HG03139 (cell line): ENCODE measurements around the gene OMA1.
"Not testable (repeated sequence)": the region's sequence is repeated elsewhere in the genome, so short reads cannot be mapped to it uniquely, and the experiment has no call there.

Source experiments
- ATAC-seq: cut with Tn5 transposase; IDR thresholded peaks from one replicate; pipeline ENCODE4 v1.9.1; 2021; ENCODE audit not compliant: unreplicated experiment

Gene OMA1

DNA sequence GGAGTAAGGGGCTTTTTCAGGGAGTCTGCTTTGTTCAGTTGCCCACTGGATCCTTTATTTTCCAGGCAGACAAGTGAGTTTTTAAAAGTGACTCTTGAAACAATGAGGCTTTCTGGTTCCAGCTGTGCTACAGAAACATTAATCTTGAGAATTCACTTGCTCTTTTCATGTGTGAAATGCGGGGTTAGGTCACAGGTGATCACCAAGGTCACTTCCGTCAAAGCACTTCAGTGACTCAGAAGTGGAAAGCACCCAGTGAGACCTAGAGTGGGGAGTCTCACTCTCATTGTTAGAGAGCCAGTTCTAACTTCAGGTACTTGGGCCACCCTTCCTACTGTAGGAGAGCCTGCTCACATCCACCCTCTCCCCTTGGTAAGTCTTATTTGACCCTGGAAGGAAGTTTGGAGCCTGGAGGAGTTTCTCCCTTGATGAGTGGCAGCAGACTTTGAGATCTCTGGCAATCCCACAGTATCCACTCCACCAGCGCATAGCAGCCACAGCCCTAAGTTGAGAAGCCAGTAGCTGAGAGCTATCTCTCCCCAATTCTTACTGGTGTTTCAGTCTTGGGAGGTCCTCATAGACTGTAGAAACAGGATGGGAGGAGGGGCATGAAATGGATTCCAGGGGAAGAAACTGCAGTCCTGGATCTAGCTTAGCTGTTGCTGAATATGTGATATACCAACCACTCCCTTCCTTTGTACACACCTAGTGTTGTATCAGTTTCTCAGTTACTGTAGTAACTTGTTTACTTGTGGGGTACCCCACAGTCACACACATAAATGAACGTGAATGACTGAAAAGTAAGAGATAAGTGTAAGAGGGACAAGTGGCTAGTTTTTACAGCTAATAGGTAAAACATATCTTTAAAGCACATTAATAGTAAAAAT, 27.4 kb upstream of the OMA1 start:
- ATAC-seq = peak; percentile 95

DNA sequence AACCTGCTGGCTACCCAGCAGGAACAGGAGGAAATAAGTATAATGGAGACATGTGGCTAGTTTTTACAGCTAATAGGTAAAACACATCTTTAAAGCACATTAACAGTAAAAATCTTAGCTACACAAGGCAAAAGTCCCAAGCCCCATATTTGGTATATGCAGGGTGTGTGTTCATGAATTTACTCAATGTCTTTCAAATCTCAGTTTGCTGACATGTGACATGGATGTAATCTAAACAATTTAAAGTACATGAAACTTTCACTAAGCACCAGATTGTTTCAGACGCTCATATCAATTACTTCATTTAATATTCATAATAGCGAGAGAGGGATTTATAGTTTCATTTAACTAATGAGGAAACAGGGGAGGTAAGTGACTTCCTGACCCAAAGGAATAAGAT, 26.6 kb upstream of the OMA1 start:
- no peak for ATAC-seq

DNA sequence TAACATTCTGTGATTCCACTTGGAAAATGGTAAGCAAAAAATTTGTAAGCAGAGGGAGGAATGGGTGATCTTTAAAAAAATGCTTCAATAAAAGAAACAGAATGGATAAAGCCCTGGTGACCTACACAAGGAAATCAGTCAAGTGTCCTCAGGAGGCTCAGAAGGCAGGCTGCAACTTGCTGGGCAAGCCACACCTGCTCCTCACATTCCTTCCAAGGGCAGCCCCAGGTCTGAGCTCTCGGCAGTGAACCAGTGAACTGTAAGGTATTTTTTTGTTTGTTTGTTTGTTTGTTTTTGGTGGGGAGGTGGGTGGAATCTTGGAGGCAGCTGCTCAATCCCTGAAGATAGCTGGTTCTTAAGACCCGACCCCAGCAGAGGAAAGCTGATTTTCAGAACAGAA, 26.2 kb upstream of the OMA1 start:
- no peak for ATAC-seq

DNA sequence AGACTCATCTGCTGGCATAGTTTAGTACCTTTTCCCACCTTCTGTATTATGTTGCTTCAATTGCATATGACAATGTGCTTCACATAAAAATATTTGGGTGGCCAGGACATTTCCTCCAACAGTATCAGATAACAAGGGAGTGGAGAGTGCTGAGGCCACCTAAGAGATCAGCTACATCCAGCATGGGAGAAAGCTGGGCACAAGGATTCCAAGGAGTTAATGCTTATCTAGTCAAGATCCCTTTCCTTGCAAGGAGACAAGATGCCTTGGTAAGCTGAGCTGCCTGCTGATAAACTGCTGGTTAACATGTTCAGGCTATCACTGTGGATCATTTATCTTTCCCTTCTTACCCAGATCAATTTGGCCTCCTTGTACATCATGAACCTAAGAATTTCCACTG, 25.1 kb upstream of the OMA1 start:
- ATAC-seq = no peak

DNA sequence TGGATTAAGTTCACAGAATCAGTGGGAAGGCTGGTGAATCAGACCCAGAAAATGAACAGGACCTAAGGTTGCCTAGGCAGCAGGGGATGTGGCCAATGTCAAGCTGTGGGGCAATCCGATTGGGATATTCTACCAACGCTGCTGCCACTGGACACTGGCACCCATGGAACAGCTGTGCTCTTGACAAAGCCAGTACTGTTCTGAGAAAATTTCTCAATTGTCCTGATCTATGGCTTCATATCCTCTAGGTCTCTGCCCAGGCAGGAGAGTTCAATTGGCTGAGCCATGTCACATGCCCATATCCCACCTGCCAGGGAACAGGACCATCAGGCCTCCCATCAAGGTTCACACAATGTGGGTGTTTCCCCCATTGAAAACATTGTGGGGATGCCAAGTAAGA, 24.3 kb upstream of the OMA1 start:
- no peak for ATAC-seq

DNA sequence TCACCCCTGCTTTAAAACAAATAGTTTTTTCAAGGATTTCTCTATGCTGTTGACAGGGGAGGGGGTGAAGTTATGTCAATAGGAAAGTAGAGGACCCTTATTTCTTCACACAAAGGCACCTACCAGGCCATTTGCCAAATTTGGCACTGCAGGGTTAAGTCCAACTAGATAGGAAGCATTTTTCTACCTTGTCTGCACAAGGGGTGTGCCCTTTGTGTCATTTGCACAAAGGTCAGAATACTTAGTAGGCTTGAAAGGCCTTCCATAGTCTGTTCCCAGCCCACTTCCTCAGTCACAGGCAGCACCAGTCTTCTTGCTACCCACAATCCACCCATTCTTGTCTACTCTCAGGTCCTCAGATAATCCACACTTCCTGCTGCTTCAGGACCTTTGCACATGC, 23.6 kb upstream of the OMA1 start:
- no peak for ATAC-seq

DNA sequence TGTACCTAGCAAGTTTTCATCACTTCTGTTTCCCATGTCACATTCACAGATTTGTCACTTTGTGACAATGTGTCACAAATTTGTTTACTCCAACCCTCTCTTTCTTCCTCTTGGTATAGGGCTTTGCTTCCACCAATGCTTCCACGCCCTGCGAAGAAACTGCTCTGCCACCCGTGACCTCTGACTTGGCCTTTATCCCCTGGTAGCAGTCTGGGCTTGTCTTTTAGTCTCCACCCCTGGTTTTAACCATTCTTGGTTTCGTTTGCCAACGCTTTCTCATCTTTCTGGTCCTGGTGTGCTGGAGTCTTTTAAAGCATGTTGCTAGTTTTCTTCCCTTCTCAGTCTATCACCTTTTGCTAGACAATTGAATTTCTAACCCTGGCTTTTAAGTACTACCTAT, 22.4 kb upstream of the OMA1 start:
- ATAC-seq = no peak

DNA sequence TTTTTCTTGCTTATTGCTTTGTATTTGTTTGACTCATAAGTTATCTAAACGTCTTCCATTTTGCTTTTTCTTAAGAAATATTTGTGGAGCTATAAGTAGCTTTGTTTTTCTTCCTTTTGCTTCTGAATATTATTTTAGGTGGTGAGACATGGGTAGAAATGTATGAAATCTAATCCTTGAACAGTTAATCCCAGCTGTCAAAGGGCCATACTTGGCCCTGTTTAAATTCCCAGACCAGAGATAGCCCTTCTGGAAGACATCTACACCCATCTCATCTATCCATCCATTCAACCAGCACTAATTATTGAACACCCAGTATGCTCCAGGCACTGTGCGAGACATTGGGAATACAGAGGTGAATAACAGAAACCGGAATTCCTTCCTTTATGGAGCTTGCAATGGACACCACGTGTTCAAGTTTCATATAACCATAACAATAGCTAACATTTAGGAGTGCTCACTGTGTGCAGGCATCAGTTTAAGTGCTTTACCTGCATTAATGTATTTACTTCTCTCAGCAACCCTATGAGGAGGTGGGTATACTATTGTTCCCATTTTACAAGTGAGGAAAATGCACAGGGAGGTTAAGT, 21.8 kb upstream of the OMA1 start:
- no peak for ATAC-seq

DNA sequence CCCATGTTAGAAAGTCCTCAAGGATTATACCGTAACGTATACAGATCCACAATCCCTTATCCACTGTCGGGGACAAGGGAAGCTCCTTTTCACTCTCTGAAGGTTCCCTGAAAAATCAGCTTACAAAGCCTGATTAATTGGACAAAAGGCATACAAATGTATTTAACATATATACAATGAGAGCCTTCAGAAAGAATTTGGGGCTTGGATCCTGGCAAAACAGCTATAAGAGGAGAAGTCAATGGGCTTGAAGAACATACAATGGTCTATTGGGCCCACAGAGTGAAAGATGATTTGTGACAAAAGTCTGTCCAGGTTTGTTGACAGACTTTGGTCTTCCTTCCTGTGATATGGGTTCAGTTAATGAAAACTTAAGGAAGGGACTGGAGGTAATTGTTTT, 19.8 kb upstream of the OMA1 start:
- no peak for ATAC-seq

DNA sequence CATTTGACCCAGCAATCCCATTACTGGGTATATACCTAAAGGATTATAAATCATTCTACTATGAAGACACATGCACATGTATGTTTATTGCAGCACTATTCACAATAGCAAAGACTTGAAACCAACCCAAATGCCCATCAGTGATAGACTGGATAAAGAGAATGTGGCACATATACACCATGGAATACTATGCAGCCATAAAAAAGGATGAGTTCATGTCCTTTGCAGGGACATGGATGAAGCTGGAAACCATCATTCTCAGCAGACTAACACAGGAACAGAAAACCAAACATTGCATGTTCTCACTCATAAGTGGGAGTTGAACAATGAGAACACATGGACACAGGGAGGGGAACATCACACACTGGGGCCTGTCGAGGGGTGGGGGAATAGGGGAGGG, 17.2 kb upstream of the OMA1 start:
- ATAC-seq = not testable (repeated sequence)

DNA sequence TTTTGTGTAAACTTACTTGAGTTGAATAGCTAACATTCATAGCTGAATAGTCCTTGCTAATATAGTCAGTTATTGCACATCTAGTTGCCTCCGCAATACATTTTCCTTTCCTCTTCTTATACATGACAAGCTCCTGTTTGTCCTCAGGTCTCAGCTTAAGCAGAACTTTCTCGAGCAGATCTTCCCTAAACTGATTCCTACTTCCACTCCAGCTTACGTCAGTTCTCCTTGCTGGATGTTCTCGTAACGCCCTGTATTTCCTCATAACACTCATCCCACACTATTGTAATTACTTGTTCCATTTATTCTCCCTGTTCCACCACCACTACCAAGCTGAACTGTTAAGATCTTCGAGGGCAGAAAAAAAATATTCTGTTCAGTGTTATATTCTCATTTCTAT, 15.1 kb upstream of the OMA1 start:
- no peak for ATAC-seq

DNA sequence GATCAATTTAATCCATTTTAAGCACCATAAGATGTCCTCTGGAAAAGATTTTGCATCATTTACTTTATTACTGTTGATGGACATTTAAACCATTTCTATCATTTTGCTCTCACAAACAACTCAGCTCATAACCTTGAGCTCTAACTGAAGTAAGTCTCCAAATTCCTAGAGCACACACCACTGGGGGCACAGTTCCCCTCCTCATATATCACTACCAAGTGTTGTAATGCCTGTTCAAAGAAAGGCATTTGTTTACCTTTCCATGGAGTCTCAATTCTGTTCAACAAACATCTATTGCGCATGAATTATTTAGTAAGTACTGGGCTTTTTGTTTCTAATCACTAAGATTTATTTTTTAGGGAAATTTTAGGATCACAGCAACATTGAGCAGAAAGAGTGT, 8.9 kb upstream of the OMA1 start:
- no peak for ATAC-seq

DNA sequence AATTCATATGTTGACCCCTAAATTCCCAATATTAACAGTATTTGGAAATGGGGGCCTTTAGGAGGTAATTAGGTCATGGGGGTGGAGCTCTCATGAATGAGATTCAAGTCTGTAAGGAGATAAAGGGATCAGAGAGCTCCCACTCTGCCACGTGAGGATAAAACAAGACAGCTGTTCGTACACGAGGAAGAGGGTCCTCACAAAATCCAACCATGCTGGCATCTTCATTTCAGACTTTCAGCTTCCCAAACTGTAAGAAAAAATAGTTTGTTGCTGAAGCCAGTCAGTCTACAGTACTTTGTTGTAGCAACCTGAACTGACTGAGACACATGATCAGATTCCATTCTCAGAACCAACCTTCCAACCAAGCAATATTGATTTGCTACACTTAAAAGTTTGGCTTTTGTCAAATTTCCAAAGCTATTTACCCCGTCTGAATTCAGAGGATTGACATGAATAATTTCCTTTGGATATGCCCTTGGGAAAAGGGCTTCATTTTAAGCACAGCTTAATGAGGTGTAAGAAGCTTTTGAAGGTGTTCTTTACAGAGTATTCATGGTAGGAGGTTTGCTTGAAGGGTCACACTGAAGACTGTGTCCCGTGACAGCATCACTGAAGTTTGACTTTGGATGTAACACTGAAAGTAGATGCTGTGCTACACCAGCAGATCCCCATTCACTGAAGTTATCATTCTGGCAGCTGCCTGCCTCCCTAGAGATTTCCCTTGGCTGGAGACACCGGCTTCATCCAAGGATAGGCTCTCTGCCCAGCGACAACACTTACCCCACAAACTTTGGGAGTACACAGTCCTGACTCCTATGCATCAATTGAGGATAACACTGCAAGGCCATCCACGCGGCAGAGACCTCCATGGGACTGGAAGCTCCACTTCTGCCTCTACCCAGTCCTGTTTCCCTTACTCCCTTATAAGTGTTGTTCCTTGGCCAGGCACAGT, 4.9 kb upstream of the OMA1 start:
- ATAC-seq = no peak

DNA sequence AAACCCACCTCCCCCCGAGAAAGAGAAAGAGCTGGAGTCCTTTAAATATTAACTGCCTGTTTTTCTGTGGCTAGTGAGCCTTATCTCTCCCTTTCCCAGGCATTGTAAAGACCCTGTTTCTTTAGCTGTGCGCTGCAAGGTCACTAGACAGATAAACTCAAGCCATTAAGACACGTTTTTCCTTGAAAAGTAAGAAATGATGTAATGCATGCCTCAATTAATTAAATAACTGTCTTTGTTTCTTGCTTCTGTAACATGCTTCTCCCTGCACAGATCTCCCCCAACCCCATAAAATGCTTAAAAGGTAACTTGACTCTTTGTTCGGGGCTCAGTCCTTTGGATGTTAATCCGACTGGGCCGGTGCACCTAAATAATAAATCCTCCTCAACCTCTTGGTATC, 2.8 kb upstream of the OMA1 start:
- ATAC-seq = not testable (repeated sequence)

DNA sequence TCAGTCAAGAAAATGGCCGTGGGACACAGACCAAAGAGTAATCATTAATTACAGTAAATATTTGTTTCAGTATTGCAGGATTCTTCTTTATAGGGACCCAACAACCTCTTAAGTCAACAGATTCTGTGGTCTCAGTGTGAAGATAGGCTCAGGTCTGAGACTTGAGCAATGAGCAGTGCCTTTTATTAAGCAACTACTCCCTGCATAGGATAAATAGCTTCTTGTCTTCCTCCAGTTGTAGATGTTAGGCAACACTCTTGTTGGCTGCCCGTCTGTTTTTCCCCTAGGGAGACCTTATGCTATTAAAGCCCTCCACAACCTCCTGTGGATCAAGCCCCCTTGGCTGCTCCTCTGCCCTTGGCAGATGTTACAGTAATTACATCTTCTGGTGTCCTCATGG, 1.8 kb upstream of the OMA1 start:
- ATAC-seq = no peak

DNA sequence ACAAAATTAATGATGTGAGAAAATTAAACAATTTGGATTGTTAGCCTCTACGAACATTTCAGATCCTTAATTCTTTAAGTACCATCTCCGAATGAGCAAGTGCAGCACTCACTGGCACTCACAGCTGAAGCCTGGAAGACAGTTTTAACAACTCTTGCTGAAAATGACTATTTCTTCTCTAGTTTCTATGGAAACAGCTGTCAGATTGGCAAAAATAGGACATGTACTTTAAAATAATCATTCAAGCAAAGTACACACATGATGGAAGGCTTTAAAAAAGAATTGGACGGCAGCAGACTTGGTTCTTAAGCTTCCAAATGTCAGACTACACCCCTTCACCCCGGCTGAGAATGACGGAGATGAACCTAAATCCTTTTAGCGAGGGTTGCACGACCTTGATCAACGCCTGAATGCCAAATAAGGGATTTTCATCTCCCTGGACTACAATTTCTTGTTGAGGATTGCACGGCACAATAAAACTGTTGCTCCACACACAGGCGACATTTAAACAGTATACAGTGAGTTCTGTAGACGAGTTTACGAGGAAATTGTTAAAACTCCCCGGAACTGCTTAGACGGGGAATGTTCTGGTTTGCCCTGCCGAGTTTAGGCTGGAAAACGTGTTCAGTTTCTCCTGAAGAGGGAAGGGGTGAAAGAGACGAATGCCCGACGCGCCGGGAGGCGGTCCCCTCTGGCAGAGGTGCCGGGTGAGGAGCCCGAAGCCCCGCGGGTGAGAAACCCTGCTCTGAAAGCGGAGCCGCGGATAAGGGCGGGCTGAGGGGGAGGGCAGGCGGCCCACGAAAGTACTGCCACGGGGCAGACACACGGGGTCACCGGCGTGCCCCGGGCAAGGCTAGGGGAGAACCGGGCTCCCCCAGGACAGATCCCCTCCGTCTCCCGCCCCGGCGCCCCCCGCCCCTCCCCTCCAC, 671 bp downstream of the OMA1 start:
- peak; percentile 46 for ATAC-seq

DNA sequence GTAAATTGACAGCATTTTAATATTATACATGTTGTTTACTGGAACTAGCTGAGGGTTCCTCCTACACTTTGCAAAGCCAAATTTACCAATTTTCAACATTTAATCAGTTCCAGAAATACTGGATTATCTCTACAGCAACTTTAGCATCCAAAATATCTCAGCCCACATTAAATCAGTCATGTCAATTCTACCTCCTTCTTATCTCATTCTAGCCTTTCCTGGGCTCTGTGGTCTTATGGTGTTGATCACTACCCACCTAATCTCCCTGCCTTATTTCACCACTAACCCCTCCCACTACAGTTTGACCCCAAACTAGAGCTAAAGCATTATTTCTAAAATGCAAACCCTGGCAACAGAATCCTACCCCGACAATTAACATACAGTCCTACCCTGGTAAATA, 3.3 kb downstream of the OMA1 start:
- no peak for ATAC-seq

DNA sequence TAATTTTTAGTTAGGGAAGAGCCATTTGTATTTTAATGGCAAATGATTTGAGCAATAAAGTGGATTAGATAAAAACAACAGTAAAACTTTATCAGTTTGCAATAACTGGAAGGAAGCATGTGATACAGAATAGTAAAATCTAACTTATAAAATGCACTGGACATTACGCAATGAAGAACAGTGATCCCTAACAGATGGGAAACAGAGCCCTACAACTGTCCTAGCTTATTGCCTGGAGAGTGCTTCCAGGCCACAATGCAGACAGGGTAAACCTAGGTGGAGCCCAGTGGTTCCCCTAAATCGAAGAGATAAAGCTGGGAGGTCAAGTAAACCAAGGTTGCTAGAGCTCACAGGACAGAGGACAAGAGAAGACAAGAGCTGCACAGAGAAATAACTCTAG, 7.0 kb downstream of the OMA1 start:
- ATAC-seq = no peak

DNA sequence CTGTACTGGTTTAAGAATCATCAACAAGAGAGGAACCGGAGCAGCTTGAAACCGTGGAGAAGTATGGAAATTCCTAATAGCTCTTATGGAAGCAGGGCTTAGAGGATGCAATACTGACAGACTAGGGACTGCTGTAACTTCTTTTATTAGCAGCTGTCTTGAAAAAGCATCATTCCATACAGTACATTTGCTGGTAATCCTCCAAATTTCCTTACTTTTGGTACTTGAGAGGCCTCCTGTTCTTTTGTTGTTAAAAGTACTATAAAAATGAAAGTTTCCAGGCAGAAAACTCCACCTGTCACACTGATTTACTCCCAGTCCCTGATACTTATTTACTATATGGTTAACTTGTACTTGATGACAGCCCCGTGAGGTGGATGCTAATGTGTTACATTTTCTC, 7.7 kb downstream of the OMA1 start:
- no peak for ATAC-seq

DNA sequence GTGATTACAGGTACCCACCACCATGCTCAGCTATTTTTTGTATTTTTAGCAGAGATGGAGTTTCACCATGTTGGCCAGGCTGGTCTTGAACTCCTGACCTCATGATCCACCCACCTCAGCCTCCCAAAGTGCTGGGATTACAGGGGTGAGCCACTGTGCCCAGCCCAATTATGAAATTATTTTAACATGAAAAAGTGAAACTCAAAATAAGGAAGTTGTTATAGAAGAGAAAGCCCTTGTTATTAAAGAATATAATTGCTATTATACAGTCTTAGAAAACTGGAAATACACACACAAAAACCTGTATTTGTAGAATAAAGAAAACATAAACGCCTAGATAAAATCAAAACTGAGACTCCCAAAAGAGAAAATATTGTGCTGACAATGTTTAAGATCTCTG, 14.7 kb downstream of the OMA1 start:
- not testable (repeated sequence) for ATAC-seq

DNA sequence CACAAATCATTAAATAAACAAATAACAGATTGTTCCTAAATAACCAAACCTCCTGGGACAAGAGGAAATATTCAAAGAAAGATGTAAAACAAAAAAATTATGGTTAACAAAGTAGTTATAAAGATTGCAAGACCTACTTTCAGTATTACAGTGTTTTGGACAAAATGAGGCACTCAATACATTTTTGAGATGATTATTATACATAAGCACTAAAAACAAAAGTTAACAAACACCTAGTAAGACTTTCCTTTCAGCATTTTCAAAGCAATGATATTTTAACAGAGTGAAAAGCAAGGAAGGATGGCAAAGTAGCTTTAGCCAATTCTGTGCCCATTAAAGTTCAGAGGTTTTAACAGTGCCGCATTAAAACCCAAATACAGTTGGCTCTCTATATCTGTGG, 17.2 kb downstream of the OMA1 start:
- no peak for ATAC-seq
